ENCODE results near the gene MED14. TPM values are rescaled to one million over a fixed set of nuclear protein-coding genes. Genes with fewer than 3 reads are reported as not detected.
A peak's percentile ranks its signal among the peaks of the same experiment; 100 is the strongest.
"Not testable (repeated sequence)": the region's sequence is repeated elsewhere in the genome, so short reads cannot be mapped to it uniquely, and the experiment has no call there.

The MED14 gene
- total RNA-seq, 1 donor, result 64.5 TPM

DNA sequence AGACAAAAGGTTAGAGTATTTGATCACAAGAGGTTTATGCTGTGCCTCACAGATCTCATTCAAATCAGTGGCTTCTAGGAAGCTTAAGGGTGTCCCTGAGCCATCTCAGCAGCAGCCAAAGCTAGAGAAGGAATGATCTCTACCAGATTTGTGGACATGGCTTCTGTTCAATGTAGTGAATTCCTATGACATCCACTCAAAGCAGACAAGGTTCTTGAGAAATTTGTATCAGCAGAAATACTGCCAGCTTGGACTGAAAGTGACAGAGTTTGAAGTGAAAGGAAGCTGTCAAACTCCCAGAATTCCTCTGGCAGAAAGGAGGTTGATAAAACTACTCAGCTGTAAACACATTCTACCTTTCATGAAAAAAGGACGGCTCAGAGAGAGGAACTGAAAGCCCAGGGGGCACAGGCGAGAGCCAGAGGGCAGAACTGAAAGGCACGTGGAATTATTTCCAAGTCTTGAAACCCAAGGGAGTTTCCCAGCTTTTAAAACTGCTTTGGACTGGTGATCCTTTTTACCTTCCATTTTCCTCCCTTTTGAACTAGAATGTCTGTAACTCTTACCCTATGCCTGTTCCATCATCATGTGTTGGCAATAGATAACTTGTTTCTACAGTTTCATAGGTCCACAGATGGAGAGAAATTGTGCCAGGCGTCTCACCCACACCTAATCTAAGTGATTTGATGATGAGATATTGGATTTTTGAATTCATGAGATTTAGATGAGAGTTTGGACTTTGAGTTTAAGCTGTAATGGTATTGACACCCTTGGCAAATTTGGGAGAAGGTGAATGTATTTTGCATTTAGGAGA lies 14.5 kb upstream of the MED14 start:
- H3K27me3 ChIP-seq (ENCODE audit: insufficient read depth, low read length), result no peaks in the 10 kb centered on the region
- no peaks in the 10 kb centered on the region for H3K9me3 ChIP-seq (ENCODE audit: low read depth, low read length)

DNA sequence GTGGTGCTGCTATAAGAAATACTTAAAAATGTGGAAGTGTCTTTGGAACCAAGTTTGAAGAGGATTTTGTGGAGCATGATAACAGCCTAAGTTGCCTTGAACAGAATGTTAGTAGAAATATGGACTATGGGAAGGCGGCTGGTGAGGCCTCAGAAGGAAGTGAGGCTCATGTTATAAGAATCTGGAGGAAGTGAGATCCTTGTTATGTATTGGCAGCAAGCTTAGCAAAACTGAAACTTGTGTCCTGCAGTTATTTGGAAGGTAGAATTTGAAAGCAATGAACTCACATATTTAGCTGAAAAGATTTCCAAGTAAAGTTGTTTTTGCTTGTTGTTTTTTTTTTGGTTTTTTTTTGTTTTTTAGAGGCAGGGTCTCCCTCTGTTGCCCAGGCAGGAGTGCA lies 13.6 kb upstream of the MED14 start:
- H3K9me3 ChIP-seq (ENCODE audit: low read depth, low read length), result no peaks in the 10 kb centered on the region
- H3K27me3 ChIP-seq (ENCODE audit: insufficient read depth, low read length), result no peaks in the 10 kb centered on the region
- H3K4me1 ChIP-seq (ENCODE audit: insufficient read depth, low read length), result peaks cover 12% of the 10 kb centered on the region
- H3K4me3 ChIP-seq (ENCODE audit: low read length), result no peak overlapping the region

More for the DNA sequence above, 14.5 kb upstream of the MED14 start:
- H3K4me1 ChIP-seq (ENCODE audit: insufficient read depth, low read length), result peaks cover 12% of the 10 kb centered on the region
- H3K4me3 ChIP-seq (ENCODE audit: low read length), result no peak overlapping the region

DNA sequence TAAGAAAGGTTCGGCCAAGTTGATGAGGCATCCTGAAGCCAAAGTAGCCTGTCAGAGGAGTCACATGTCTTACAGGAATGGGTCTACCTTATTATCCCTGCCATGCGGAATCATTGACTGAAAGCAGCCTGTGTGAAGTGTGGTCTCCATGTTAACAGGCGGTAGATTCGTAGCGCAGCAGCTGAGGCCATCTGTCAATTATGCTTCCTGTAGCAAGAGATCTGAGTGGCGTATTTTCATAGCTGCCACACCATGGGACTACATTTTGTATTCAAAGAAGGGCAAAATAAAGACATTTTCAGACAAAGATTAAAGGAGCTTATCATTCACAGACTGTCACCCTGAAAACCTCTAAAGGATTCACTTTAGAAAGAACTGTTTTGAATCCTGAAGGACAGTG lies 11.2 kb upstream of the MED14 start:
- Histone ChIP-seq H3K4me1 (ENCODE audit: insufficient read depth, low read length) (peaks cover 12% of the 10 kb centered on the region), H3K4me3 (ENCODE audit: low read length) (no peak overlapping the region), H3K9me3 (ENCODE audit: low read depth, low read length) (no peaks in the 10 kb centered on the region), H3K27me3 (ENCODE audit: insufficient read depth, low read length) (no peaks in the 10 kb centered on the region)

DNA sequence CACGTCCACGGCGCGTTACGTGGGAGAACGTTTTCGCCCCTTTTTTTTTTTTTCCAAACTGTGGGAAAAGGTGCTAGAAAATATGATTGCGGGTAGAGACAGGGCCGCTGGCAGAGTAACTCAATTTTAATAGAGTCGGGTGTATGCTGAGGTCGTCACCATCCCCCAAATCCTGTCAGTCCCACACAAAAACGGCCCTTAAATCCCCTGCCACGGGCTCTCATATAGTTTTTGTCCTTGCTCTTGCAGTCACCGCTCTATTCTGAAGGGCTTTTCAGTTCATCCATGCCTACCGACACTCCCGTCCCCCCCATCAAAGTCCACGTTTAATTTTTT lies 796 bp upstream of the MED14 start:
- Histone ChIP-seq H3K27me3 (ENCODE audit: insufficient read depth, low read length) (no peaks in the 10 kb centered on the region), H3K4me3 (ENCODE audit: low read length) (peak overlapping the region; percentile 70), H3K4me1 (ENCODE audit: insufficient read depth, low read length) (peaks cover 18% of the 10 kb centered on the region), H3K9me3 (ENCODE audit: low read depth, low read length) (no peaks in the 10 kb centered on the region)

DNA sequence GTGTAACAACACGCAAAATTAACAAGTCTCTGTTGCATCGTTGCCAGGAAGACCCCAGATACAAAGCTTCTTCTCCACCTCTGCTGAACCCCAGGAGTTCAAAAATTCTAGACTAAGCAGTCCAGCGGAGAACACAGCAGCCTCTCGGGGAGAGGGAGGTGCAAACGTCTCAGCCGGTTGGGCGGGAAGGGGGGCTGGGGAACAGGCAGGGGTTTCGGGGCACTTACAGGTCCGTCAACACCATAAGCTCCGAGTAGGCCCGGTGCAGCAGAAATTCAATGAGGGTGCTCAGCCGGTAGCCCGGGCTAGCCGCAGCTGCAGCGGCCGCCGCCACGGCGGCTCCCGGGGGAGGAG lies 394 bp downstream of the MED14 start:
- Histone ChIP-seq H3K27me3 (ENCODE audit: insufficient read depth, low read length) (no peaks in the 10 kb centered on the region), H3K9me3 (ENCODE audit: low read depth, low read length) (no peaks in the 10 kb centered on the region), H3K4me1 (ENCODE audit: insufficient read depth, low read length) (peaks cover 26% of the 10 kb centered on the region), H3K4me3 (ENCODE audit: low read length) (peak overlapping the region; percentile 70)

DNA sequence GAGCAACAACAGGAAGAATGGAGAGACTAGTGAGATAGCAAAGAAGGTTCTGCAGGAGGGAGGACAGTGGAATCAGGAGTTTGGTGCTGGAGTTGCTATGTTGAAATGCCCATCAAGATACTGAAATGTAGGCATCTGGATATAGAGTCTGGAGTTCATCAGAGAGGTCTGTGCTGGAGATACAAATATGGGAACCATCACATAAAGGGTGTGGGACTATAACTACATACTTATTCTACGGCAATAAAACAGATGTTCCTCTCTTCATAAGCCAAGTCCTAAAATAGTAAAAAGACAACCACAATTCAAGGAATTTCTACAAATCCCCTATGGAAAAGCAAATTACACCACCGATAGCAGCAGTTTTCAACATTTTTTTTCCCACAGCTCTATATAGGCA lies 1.6 kb downstream of the MED14 start:
- H3K4me1 ChIP-seq (ENCODE audit: insufficient read depth, low read length), result peaks cover 28% of the 10 kb centered on the region
- H3K27me3 ChIP-seq (ENCODE audit: insufficient read depth, low read length), result no peaks in the 10 kb centered on the region
- no peak overlapping the region for H3K4me3 ChIP-seq (ENCODE audit: low read length)
- no peaks in the 10 kb centered on the region for H3K9me3 ChIP-seq (ENCODE audit: low read depth, low read length)

DNA sequence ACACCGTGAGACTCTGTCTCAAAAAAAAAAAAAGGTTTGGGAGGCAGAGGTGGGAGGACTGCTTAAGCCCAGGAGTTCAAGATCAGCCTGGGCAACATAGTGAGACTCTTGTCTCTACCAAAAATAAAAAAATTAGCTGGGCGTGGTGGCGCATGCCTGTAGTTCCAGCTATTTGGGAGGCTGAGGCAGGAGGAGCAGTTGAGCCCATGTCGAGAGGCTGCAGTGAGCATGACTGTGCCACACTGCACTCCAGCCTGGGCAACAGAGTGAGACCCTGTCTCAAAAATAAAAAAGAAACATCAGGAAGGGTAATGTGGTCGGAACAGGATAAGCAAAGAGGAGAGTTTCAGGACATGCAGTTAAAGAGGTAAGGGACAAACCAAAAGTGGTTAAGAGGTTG lies 2.8 kb downstream of the MED14 start:
- peaks cover 36% of the 10 kb centered on the region for H3K4me1 ChIP-seq (ENCODE audit: insufficient read depth, low read length)
- not testable (repeated sequence) for H3K9me3 ChIP-seq (ENCODE audit: low read depth, low read length); H3K4me3 ChIP-seq (ENCODE audit: low read length); H3K27me3 ChIP-seq (ENCODE audit: insufficient read depth, low read length)

DNA sequence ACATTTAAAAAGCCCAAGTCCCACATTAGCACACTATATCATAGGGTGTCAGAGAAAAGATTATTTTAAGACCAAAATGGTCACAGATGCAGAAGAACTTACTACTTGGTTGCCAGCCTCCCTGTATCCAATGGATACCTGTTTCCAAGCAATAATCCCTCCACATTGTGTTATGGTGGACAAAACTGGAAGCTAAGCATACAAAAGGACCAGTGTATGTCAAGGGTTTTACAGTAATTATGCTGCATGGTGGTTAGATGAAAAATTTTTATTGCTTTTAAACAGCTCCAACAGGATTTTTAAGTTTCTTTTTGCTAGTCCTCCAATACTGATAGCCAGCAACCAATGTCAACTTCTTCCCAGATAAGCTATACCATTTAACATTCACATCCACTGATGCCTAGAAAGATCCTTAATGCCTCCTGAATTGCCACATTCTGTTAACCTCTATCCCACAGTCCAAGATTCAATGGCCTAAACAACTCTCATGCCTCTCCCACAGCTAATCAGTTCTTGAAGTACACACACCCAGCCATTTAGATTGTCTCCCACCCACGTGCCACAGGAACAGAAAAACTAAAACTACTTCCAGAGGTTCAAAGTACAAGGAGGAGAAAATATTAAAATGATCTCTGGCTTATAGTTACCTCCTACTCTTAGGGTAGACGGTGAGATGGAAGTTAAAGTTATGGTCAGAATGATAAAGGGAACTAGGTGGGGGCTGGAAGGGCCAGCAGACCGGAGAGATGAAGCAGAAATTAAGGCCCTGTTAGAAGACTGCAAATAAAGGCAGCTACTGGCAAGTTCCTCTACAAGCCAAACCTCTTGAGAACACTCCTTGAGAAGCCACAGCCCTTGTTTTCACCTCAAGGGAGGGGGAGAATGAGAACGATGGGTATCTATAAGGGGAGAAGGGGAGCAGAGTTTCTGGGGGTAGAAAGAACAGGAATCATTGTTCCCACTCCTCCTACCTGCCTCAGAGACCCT lies 5.5 kb downstream of the MED14 start:
- H3K4me1 ChIP-seq (ENCODE audit: insufficient read depth, low read length), result peaks cover 29% of the 10 kb centered on the region
- no peaks in the 10 kb centered on the region for H3K27me3 ChIP-seq (ENCODE audit: insufficient read depth, low read length)
- H3K4me3 ChIP-seq (ENCODE audit: low read length), result no peak overlapping the region
- H3K9me3 ChIP-seq (ENCODE audit: low read depth, low read length), result no peaks in the 10 kb centered on the region

DNA sequence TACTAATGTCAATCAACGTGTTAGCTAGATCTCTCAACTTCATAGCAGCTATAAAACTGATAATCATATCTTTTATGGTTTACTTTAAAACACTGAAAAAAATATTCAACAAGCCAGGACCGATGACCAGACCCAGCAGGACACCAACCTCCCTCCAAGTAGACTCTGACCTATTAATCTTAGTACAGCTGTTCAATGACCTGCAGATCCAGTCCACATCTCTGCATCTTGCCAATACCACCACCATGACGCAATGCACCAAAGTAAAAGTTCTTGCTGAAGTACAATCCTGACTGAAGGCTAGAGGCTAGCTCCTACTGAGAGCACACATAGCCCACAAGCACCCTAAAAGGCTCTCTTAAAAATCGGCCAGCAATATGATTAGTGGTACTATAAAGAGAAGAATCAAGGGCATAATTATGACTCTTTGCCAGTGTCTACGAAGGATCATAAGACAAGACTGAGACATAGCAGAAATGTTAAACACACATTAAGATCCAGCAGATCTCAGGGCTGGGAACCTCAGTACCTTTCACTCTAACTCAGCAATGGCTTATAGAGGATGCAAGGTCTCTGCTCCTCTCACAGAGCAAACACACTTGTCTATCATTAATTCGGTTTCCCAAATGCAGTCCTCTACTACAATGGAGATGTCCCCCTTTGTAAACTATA lies 7.6 kb downstream of the MED14 start:
- no peak overlapping the region for H3K4me3 ChIP-seq (ENCODE audit: low read length)

DNA sequence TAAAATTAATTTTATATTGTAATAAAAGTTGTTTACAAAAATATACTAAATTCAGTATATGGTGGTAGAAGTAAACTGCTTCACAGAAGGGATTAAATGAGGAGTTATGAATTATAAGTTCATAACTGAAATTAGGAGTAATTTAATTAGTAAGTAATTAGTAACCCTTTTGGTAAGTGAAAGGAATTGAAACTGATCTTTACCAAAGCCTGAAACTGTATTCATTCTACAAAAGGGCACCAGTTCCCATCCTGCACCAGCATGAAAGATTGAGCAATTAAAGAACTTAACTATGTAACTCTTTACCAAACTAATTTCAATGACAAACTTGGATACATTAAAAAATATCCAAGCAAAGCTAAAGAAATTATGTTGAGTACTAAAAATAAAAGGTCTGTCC lies 8.2 kb downstream of the MED14 start:
- H3K27me3 ChIP-seq (ENCODE audit: insufficient read depth, low read length), result no peaks in the 10 kb centered on the region
- no peak overlapping the region for H3K4me3 ChIP-seq (ENCODE audit: low read length)
- H3K4me1 ChIP-seq (ENCODE audit: insufficient read depth, low read length), result peaks cover 18% of the 10 kb centered on the region
- H3K9me3 ChIP-seq (ENCODE audit: low read depth, low read length), result no peaks in the 10 kb centered on the region

More for the DNA sequence above, 7.6 kb downstream of the MED14 start:
- Histone ChIP-seq H3K27me3 (ENCODE audit: insufficient read depth, low read length) (no peaks in the 10 kb centered on the region), H3K9me3 (ENCODE audit: low read depth, low read length) (no peaks in the 10 kb centered on the region), H3K4me1 (ENCODE audit: insufficient read depth, low read length) (peaks cover 18% of the 10 kb centered on the region)

DNA sequence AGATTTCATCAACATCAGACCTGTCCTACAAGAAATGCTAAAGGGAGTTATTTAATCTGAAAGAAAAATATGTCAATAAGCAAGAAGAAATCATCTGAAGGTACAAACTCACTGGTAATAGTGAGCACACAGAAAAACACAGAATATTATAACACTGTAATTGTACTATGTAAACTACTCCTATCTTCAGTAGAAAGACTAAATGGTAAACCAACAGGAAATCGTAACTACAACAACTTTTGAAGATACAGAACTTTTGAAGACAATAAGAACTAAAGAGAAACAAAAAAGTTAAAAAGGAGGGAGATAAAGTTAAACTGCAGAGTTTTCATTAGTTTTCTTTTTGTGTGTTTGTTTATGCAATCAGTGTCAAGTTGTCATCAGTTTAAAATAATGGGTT lies 12.4 kb downstream of the MED14 start:
- Histone ChIP-seq H3K4me1 (ENCODE audit: insufficient read depth, low read length) (peaks cover 4% of the 10 kb centered on the region), H3K27me3 (ENCODE audit: insufficient read depth, low read length) (no peaks in the 10 kb centered on the region), H3K4me3 (ENCODE audit: low read length) (no peak overlapping the region), H3K9me3 (ENCODE audit: low read depth, low read length) (no peaks in the 10 kb centered on the region)

DNA sequence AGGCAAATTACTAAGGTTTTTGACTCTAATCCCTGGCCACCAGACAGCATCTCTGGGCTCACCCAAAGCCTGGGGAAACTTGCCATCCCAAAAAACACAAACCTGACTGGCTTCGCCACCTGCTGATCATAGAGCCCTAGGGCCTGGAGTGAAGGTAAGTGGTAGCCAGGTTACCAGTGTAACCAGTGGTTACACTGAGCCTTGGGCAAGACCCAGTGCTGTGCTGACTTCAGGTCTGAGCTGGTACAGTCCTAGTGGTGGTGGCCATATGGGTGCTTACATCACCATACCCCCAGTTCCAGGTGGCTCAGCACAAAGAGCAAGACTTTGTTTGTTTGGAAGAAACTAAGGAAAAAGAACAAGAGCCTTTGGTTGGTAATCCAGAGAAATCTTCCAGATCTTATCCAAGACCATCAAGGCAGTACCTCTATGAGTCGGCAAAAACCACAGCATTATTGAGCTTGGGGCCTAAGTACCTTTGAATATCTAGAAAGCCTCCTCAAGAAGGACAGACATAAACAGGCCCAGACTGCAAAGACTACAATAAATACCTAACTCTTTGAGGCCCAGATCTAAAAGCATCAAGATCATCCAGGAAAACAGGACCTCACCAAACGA lies 13.7 kb downstream of the MED14 start:
- H3K9me3 ChIP-seq (ENCODE audit: low read depth, low read length), result no peaks in the 10 kb centered on the region
- no peaks in the 10 kb centered on the region for H3K27me3 ChIP-seq (ENCODE audit: insufficient read depth, low read length)
- no peaks in the 10 kb centered on the region for H3K4me1 ChIP-seq (ENCODE audit: insufficient read depth, low read length)
- no peak overlapping the region for H3K4me3 ChIP-seq (ENCODE audit: low read length)

DNA sequence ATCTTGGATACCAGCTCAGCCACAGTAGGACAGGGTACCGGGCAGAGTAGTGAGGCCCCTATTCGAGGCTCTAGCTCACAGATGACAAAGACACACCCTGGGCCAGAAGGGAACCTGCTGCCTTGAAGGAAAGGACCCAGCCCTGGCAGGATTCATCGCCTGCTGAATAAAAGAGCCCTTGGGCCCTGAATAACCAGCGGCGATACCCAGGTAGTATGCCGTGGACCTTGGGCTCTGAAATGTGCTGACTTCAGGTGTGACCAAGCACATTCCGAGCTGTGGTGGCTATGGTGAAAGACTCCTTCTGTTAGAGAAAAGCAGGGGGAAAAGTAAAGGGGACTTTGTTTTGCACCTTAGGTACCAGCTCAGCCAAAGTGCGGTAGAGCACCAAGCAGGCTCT lies 14.6 kb downstream of the MED14 start:
- H3K4me1 ChIP-seq (ENCODE audit: insufficient read depth, low read length), result peaks cover 3% of the 10 kb centered on the region
- H3K9me3 ChIP-seq (ENCODE audit: low read depth, low read length), result no peaks in the 10 kb centered on the region

DNA sequence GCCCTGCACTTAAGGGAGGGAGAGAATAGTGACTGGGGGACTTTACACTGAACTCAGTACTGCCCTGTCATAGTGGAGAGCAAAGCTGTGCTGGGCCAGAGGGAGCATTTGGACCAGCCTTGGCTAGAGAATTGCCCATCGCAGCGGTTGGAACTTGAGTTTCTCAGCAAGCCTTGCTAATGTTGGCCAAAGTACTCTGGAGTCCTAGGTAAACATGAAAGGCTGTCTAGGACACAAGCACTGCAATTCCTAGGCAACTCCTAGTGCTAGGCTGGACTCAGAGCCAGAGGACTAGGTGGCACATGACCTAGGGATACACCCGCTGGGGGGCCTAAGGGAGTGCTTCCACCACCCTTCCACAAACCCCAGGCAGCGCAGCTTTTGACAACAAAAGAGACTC lies 15.0 kb downstream of the MED14 start:
- no peaks in the 10 kb centered on the region for H3K27me3 ChIP-seq (ENCODE audit: insufficient read depth, low read length)
- H3K9me3 ChIP-seq (ENCODE audit: low read depth, low read length), result no peaks in the 10 kb centered on the region
- H3K4me1 ChIP-seq (ENCODE audit: insufficient read depth, low read length), result peaks cover 3% of the 10 kb centered on the region
- no peak overlapping the region for H3K4me3 ChIP-seq (ENCODE audit: low read length)

More for the DNA sequence above, 14.6 kb downstream of the MED14 start:
- H3K27me3 ChIP-seq (ENCODE audit: insufficient read depth, low read length), result no peaks in the 10 kb centered on the region
- H3K4me3 ChIP-seq (ENCODE audit: low read length), result no peak overlapping the region

DNA sequence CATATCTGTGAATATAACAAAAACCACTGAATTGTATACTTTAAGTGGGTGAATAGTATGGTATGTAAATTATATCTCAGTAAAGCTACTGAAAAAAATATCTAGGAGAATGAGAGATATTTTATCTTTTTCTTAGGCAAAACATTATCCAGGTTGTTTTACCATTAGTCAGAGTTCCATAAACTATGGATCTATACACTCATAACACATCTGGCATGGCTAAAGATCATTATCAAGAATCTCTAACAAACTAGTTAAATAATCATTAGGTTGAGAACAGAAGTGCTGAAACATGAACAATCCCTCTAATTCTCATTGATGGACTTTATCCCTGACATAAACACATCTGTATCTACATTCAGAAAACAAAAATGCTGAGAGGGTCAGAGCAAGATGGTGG lies 15.6 kb downstream of the MED14 start:
- Histone ChIP-seq H3K4me3 (ENCODE audit: low read length) (no peak overlapping the region), H3K9me3 (ENCODE audit: low read depth, low read length) (no peaks in the 10 kb centered on the region), H3K4me1 (ENCODE audit: insufficient read depth, low read length) (peaks cover 3% of the 10 kb centered on the region), H3K27me3 (ENCODE audit: insufficient read depth, low read length) (no peaks in the 10 kb centered on the region)

Data from mononuclear cell (primary cell).